Skin epidermis (tissue), 12 donors: ENCODE results near the gene KCNH3.

Source experiments
- H3K27ac ChIP-seq, 21 experiments: fragments of 200-600 bp; sonication (generic) in 11 of 21; one replicate each; pipeline ENCODE4 v1.5.0; 2020; ENCODE audit warnings: mild to moderate bottlenecking in 3 of 21, inconsistent platforms in 2 of 21, moderate library complexity in 2 of 21
- H3K4me3 ChIP-seq, 7 experiments: fragments of 200-600 bp; sonication (generic) in 2 of 7; one replicate each; pipeline ENCODE4 v1.5.0; 2020; ENCODE audit warnings: inconsistent platforms in 2 of 7, mild to moderate bottlenecking in 2 of 7, moderate library complexity in 1 of 7

Gene KCNH3

DNA sequence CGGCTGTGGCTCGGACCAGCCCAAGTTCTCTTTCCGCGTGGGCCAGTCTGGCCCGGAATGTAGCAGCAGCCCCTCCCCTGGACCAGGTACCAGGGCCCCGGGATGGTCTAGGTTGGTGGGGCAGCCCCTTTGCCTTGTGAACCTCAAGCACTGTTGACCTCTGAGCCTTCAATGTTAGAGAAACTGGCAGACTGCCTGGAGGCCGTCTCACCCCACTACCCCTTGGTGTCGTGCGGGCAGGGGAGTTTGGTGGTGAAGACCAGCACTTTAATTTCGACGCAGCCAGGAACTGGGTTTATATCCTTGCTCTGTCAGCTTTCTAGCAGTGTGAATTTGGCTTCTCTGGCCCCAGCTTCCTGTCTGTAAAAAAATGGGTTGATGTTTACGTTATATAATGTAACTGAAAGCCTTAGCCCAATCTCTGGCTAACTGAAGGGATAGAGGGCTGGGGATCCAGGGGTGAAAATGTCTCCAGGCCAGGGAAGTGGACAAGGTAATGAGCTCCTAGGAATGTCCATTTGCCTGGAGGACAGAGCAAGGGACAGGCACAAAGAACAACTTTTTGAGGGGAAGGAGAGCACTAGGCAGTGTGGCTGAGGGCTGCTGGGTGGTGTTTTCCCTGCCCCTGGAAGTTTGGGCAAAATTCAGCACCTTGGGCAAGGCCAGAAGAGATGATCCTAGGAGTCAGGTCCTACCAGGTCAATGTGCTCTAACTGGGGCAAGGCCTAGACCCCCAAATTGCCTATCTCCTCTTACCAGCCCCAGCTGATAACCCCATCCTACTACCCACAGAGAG lies 17.8 kb downstream of the KCNH3 start:
- no peak overlapping the region for H3K27ac ChIP-seq

DNA sequence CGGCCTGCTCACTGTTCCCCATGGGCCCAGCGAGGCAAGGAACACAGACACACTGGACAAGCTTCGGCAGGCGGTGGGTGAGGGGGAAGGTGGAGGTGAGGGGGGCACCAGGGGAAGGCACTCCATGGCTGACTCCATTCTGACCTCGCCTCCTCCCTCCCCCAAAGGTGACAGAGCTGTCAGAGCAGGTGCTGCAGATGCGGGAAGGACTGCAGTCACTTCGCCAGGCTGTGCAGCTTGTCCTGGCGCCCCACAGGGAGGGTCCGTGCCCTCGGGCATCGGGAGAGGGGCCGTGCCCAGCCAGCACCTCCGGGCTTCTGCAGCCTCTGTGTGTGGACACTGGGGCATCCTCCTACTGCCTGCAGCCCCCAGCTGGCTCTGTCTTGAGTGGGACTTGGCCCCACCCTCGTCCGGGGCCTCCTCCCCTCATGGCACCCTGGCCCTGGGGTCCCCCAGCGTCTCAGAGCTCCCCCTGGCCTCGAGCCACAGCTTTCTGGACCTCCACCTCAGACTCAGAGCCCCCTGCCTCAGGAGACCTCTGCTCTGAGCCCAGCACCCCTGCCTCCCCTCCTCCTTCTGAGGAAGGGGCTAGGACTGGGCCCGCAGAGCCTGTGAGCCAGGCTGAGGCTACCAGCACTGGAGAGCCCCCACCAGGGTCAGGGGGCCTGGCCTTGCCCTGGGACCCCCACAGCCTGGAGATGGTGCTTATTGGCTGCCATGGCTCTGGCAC lies 18.5 kb downstream of the KCNH3 start:
- Histone ChIP-seq H3K4me3 (no peak overlapping the region), H3K27ac (peak overlapping the region in 1 of 21 experiments; percentile 16)

More for the DNA sequence above, 17.8 kb downstream of the KCNH3 start:
- H3K4me3 ChIP-seq, result no peak overlapping the region

DNA sequence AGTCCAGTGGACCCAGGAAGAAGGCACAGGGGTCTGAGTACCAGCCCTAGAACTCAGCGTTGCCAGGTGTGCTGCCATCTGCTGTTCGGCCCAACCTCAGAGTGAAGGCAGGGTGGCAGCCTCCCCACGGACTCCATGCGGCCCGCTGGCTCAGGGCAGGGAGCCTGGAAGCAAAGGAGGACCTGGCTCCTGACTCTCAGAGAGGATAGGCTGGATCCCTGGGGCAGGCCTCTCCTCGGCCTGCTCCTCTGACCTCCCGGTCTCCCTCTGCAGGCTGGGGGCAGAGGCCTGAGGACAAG lies 19.0 kb downstream of the KCNH3 start:
- H3K27ac ChIP-seq, result peak overlapping the region in 1 of 21 experiments; percentile 16
- H3K4me3 ChIP-seq, result no peak overlapping the region

GRCh38 chr12:49558526-49558925 lies 19.7 kb downstream of the KCNH3 start:
- H3K4me3 ChIP-seq, result no peak overlapping the region
- no peak overlapping the region for H3K27ac ChIP-seq

DNA sequence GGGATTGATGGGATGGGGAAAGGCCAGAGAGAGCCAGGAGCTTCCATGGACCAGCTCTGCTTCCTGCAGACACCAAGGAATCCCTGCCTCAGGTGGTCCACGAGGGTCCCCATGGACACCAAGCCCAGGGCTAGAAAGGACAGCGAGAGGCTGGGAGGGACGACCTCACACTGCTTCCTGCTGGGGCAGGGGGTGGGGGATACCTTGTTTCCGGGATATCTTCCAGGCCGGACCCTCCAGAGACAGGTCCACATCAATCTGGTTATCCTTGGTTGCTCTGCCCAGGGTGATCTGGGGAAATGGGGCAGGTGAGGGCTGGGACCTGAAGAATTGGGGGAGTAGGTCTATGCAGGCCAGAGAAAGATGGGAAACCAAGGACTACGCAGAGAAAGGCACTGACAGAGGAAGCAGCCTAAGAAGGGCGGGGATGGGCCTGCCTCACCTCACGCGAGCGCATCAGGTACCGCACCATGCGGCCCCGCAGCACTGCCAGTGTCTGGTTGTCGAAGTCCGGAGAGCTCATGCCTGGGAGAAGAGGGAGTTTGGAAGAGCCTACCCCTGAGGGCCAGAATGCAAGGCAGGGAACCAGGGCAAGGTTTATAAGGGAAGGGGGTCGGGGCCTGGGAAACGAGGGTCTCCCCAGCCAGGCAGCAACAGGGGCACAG lies 20.3 kb downstream of the KCNH3 start:
- Histone ChIP-seq H3K4me3 (no peak overlapping the region), H3K27ac (no peak overlapping the region)

GRCh38 chr12:49560695-49561094 lies 21.9 kb downstream of the KCNH3 start:
- Histone ChIP-seq H3K27ac (no peak overlapping the region), H3K4me3 (no peak overlapping the region)

DNA sequence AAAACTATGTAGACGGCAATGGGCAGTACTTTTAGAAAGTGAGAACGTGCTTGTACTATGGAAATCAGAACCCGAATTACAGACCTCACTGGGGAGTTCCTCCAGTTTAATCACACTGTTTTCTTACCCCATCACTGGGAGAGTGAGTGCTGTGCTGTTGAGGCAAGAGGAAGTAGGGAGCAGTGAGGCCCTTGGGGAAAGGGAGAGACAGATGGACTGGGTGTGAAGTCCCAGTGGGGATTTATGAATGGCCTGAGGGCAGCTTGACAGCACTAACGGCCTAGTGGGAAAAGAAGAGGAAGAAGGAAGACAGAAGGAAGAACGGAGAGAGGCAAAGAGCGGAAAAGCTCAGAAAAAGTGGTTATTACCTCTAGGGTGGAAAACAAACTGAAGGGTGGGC lies 23.4 kb downstream of the KCNH3 start:
- Histone ChIP-seq H3K4me3 (no peak overlapping the region), H3K27ac (no peak overlapping the region)

- Histone ChIP-seq H3K27ac (no peak overlapping the region), H3K4me3 (no peak overlapping the region)
These were observed 24.0 kb downstream of the KCNH3 start for GRCh38 chr12:49562831-49563230.

DNA sequence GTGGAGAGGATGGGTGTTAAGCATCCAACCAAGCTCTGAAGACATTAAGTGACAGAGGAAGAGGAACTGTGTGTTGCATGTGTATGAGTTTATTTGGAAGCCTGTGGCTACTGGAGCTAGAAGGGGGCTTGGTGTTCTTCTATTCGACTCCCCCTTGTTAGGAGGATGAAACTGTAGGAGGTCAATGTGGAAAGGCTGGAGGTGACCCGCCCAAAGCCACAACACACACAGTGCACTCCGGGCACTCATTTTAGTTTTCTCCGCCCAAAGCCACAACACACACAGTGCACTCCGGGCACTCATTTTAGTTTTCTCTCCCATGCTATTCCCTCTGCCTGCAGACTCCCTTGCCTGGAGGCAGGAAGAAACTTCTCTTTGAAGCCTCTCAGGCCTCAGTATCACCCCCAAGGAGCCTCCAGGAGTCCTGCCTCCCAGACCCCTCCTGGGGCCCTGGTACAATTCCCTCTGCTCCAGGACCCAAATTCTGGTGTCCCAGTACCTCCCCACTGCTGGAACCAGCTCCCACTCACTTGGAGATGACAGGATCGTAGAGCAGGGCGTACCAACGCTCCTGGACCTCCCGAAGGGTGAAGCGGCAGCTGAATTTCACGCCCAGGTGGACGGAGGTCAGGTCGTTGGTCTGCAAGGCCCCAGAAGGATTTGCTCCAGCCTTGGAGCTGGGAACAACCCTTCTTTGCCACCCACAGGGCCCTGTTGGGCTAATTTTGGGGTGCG lies 25.3 kb downstream of the KCNH3 start:
- H3K27ac ChIP-seq, result no peak overlapping the region
- no peak overlapping the region for H3K4me3 ChIP-seq

DNA sequence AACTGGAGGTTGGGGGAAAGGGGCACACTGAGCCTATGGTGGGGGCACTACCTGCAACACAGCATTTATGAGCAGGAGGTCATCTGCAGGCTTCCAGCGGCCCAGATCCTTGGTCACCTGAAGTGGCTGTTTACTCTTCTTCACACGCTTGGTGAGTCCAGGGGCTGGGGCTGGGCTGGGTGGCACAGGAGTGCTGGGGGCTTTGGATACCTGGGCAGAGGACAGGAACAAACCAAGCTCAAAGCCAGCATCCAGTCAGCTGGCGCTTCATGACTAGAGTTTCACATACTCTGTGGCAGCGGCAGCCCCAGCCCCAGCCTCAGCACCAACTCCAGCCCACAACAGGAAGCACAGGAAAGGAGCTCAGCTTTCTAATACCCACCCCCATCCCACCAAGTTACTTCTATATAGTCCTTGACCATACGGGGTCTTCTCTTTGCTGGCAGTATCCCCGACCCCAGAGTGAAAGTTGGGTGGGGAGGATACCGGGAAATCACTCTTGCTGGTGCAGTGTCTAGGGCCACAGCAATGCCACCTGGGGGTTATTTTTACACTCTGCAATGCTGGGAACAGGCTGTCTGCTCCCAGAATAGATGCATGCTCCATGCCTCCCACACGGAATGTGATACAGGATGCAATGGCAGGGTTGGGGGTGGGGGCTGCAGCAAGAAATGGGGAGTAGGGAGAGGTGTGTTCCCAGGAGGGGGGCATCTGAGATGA lies 26.0 kb downstream of the KCNH3 start:
- Histone ChIP-seq H3K27ac (no peak overlapping the region), H3K4me3 (no peak overlapping the region)

GRCh38 chr12:49565406-49566265 lies 26.8 kb downstream of the KCNH3 start:
- peak overlapping the region in 1 of 21 experiments; percentile 18 for H3K27ac ChIP-seq
- no peak overlapping the region for H3K4me3 ChIP-seq

GRCh38 chr12:49566361-49566760 lies 27.5 kb downstream of the KCNH3 start:
- Histone ChIP-seq H3K4me3 (no peak overlapping the region), H3K27ac (peak overlapping the region in 1 of 21 experiments; percentile 4)

GRCh38 chr12:49567302-49567610 lies 28.4 kb downstream of the KCNH3 start:
- H3K27ac ChIP-seq, result peak overlapping the region; percentile 73 to 99 (median 91)
- H3K4me3 ChIP-seq, result peak overlapping the region; percentile 49 to 93 (median 78)

DNA sequence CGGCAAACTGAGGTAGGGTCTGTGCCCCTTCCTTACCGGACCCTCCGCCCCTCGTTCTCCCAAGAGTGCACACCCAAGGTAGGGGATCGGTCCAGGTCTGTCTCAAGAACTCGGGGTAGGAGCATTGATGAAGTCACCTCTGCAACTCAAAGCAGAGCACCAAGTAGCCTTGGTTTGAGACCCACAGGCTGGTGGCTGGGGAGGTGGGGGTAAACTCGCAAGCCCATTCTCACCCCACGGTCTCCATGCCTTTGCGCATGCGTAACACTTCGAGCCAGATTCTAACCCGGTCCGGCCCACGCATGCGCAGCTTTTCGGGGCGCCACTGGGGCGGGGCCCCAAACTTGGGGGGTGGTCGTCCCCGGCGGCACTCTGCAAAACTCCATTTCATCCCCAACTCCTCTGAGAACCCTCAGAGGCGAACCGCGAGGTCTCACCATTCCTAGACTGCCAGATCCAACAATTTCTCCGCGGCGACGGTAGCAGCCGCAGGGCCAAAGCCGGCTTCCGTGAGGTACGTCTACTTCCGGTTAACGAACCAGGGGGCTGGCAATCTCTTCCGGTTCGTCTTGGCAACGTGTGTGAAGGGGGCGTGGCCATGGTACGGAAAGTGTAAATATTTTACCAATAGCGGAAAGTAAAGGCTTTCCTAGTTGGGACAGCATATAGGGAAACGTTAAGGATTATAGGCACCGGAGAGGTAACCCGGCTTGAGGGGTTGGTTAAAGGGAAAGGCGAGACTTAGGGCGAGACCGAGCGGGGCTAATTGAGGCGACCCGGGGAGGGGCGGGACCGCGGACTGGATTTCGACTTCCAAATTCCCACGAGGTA lies 29.0 kb downstream of the KCNH3 start, which contains the start of gene MCRS1:
Gene MCRS1, minus strand, starts transcription at position 532 of the 831 bp plus-strand sequence. CDS start 1,411 bp downstream, outside the sequence.
- peak within 1 kb of the TSS; percentile 49 to 93 (median 78) for H3K4me3 ChIP-seq

DNA sequence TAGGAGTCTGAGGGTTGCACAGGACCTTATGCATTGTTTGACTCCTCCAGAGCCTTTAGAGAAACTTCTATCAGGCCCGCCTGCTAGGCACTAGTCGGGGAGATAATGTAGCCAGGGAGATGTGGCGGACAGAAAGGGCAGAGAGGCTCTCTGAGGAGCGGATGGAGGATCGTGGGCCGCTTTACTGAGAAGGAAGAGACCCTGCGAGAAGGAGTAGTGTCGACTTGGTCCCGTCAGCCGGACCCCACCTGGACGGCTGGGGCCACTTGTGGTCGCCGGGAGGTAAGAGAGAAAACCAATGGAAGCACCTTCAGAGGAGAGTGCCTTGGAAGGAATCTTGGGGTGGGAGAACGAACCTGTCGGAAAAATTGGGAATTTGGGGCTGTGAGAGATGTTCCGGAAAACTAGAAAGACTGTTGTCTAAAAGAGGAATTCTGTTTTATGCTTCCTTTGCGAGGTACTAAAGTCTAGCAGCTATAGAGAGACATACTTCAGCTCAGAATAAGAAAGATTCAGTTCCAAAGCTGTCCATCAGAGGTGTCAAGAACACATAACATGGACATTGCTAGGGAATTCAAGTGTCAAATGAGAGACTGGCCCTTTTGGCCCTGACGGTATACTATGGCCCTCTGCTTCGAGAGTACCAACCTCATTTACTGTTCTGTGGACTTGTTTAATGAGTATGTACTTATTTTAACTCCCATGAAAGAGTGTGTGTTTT lies 29.8 kb downstream of the KCNH3 start:
- Histone ChIP-seq H3K4me3 (peak overlapping the region; percentile 49 to 93 (median 78)), H3K27ac (peak overlapping the region; percentile 73 to 99 (median 91))

More for the DNA sequence above, 29.0 kb downstream of the KCNH3 start, which contains the start of gene MCRS1:
- peak within 1 kb of the TSS; percentile 73 to 99 (median 91) for H3K27ac ChIP-seq

- no peak overlapping the region for H3K4me3 ChIP-seq
- H3K27ac ChIP-seq, result no peak overlapping the region
These were observed 38.9 kb downstream of the KCNH3 start for GRCh38 chr12:49577589-49578315.
